ENCODE measurements around the gene RAPGEF1. TPM values are rescaled to one million over a fixed set of nuclear protein-coding genes. Genes with fewer than 3 reads are reported as not detected.
A peak's percentile ranks its signal among the peaks of the same experiment; 100 is the strongest.

RAPGEF1 gene
- total and polyA plus RNA-seq, 9 of the 15 experiments (the other 6 are each of a cell fraction or from before 2014, with no cell fraction given), result 0.06 to 44.1 (median 19.9) TPM

DNA sequence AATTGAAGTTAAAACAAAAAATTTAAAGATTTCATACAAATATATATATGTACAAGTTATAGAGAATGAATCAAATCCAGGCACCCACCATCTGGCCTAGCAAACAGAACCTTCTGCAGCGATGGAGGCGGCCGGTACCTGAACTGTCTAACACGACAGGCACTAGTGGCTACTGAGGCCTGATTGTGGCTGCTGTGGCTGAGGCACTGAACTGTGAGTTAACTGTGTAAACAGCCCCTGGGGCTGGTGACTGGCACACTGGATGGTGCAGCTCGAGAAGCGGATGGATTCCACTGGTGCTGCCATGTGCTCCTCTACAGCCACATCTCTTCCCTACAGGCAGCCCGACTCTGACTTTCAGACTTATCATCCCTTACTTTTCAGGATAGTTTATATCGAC is 82.4 kb downstream of the RAPGEF1 start:
- ATAC-seq, result no peak
- 0 out of 4 replicates have a peak overlapping the region, but pooled peaks of 1 of the 2 experiments have one; percentile 42 for H3K9ac ChIP-seq (ENCODE audit: insufficient read depth in 1 of 2, low read depth in 2 of 2, low read length in 2 of 2)
- no peaks in the 10 kb centered on the region for H3K9me3 ChIP-seq (replicated peaks; ENCODE audit: control insufficient read depth, insufficient read depth, low read depth, low read length)
- H3K4me2 ChIP-seq (ENCODE audit: insufficient read depth, low read length), result no peak overlapping the region
- BruUV-seq (replicated peaks), result no TSS peak
- H3K9me1 ChIP-seq (ENCODE audit: control insufficient read depth, insufficient read depth, low read length), result no peaks in the 10 kb centered on the region
- no peak overlapping the region for H3K27ac ChIP-seq (ENCODE audit: extremely low read depth, low read depth, low read length)
- H3K79me2 ChIP-seq (ENCODE audit: control insufficient read depth, insufficient read depth, low read length), result peaks cover 8% of the 10 kb centered on the region; the same call in 1 of the 3 replicates
- no peaks in the 10 kb centered on the region for H3K36me3 ChIP-seq (ENCODE audit: control insufficient read depth, insufficient read depth, low read length)
- no peak for FAIRE-seq
- H2AFZ ChIP-seq (ENCODE audit: low read depth, low read length), result no peak overlapping the region
- no peak overlapping the region for H3K4me3 ChIP-seq
- ChIA-PET CTCF (ENCODE audit: low intra/inter-chr PET ratio) (no interaction called here), POLR2A (interaction anchor here (0.6 kb wide), 1 partner anchor 1232 kb away, joined by 3 read pairs; no protein-coding TSS in a partner anchor)
- H3K27me3 ChIP-seq (ENCODE audit: control insufficient read depth in 2 of 2, insufficient read depth in 2 of 2, low read length in 2 of 2), result no peaks in the 10 kb centered on the region
- WGBS (ENCODE audit: insufficient coverage, low coverage, missing lambda C conversion rate), result 89% methylated on average over 8 of the region's 8 CpGs
- in situ Hi-C loops (cut with MboI), result no loop called here
- TF ChIP-seq ZNF785 (CRISPR knock-in tag; IDR thresholded peaks at IDR 0.05), result no peak
- TF ChIP-seq, protein P1, sequence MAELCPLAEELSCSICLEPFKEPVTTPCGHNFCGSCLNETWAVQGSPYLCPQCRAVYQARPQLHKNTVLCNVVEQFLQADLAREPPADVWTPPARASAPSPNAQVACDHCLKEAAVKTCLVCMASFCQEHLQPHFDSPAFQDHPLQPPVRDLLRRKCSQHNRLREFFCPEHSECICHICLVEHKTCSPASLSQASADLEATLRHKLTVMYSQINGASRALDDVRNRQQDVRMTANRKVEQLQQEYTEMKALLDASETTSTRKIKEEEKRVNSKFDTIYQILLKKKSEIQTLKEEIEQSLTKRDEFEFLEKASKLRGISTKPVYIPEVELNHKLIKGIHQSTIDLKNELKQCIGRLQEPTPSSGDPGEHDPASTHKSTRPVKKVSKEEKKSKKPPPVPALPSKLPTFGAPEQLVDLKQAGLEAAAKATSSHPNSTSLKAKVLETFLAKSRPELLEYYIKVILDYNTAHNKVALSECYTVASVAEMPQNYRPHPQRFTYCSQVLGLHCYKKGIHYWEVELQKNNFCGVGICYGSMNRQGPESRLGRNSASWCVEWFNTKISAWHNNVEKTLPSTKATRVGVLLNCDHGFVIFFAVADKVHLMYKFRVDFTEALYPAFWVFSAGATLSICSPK (IDR thresholded peaks at IDR 0.05; ENCODE audit: borderline replicate concordance), result no peak
- TF ChIP-seq ZNF707 (CRISPR knock-in tag; conservative IDR thresholded peaks at IDR 0.05), result no peak
- TF ChIP-seq ZNF444 (CRISPR knock-in tag; IDR thresholded peaks at IDR 0.05), result no peak
- H3K4me1 ChIP-seq (replicated peaks in 1 of 2; ENCODE audit: control insufficient read depth in 2 of 2, insufficient read depth in 2 of 2, low read length in 2 of 2), result peaks cover 0 to 9% of the 10 kb centered on the region in 2 experiments; a peak in 2 of 5 replicates
- H4K20me1 ChIP-seq (replicated peaks; ENCODE audit: control insufficient read depth, insufficient read depth, low read length), result peaks cover 4% of the 10 kb centered on the region; the same call in 1 of the 2 replicates
- DNase-seq (ENCODE audit: extremely low read depth in 1 of 4, low spot score in 3 of 4), result no peak
- intact Hi-C loops (cut with micrococcal nuclease), result no loop called here
